ENCODE data around the gene ADGRE3.
"Not testable (repeated sequence)": the region's sequence is repeated elsewhere in the genome, so short reads cannot be mapped to it uniquely, and the experiment has no call there.

ADGRE3 gene

DNA sequence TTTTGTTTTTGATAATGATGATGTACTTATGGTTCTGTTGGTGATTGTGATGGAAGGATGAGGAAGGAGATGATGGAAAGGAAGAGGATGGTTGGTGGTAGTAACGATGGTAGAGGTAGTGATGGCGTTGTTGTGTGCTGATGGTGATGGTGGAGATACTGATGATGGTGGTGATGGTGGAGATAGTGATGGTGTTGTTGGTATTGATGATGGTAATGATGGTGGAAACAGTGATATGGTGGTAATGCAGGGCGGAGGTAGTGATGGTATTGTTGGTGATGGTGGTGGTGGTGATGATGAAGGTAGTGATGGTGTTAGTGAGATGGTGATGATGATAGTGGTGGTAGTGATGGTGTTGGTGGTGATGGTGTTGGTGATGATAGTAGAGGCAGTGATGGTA is 79.1 kb downstream of the ADGRE3 start:
- no peak for DNase-seq

DNA sequence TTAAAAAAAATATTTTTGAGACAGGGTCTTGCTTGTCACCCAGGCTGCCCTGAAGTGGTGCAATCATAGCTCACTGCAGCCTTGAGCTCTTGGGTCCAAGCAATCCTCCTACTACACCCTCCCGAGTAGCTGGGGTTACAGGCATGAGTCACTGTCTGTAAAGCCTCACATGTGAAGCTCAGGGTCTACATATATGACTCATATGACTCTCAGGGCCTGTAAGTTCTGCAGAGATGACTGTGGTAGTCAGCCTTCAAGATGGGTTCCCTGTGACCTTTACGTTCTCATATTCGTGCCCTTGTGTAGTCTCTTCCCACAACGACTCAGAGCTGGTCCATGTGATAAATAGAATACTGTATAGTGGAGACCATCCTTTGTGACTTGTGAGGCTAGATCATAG is 85.2 kb downstream of the ADGRE3 start:
- DNase-seq = not testable (repeated sequence)

DNA sequence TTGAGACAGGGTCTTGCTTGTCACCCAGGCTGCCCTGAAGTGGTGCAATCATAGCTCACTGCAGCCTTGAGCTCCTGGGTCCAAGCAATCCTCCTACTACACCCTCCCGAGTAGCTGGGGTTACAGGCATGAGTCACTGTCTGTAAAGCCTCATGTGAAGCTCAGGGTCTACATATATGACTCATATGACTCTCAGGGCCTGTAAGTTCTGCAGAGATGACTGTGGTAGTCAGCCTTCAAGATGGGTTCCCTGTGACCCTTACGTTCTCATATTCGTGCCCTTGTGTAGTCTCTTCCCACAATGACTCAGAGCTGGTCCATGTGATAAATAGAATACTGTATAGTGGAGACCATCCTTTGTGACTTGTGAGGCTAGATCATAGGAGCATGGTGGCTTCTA is 89.5 kb downstream of the ADGRE3 start:
- not testable (repeated sequence) for DNase-seq

DNA sequence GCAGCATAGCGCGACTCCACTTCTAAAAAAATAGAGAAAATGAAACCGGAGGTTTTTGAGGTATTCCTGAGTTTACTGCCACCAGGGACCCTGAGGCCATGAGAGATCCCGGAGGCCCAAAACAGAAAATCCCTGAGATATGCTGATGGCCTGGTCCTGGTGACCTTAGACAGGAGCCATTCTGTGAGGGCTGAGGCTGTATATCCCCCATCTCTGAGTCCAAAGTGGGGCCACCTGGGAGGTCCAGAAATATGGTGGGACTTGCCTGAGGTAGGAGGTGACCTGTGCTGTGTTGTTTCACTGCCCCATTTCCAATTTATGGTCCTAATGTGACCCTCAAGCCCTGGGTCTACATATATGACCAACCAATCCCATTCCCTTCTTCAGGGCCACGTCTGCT is 90.3 kb downstream of the ADGRE3 start:
- DNase-seq = not testable (repeated sequence)

DNA sequence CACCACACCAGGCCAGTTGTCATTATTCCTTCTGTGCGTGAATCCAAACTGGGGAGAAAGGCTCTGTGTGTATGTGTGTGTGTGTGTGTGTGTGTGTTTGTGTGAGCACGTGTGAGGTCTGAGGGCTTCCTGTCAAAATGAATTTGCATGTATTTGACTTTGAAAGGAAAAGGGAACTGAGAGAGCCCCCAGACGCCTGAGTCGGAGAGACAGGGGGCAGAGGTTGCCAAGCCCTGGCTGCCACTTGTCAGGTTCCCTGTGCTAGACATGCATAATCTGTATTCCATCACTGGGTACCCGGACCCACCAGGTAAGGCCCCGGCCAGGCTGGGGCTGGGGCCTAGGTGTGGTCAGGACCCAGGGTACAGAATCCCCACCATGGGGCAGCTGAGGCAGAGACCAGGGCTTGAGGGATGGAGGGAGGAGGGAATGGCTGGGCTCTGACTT is 91.7 kb downstream of the ADGRE3 start, which contains the start of gene CLEC17A:
Gene CLEC17A, plus strand, starts transcription at position 191 of the 447 bp plus-strand sequence. Its CDS starts 77 bp downstream, at position 268.
- no peak for DNase-seq

DNA sequence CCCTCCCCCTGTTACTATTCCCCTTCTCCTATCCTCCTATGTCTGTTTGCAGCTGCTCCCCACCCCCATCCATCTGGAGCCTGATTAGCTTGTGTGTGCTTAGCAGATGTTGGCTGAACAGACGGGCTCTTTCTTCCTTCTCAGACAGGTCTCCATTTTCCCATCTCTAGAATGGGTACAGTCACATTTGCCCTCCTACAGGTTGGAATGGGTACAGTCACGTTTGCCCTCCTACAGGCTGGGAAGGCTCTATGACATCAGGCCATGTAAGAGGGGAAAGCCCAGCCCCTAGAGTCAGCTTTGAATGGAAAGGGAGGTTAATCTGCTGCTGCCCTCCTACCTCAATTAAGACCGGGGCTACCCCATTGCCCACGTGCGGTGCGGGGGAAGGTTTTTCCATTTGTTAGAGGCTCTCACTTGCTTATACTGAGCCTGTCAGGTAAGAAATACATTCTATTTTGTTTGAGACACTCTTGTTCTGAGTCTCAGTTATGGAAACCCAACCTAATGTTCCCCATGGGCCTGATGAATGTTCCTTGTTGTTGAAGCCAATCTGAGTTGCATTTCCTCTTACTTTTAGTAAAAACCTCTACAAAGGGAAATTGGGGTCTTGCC is 93.9 kb downstream of the ADGRE3 start:
- no peak for DNase-seq

DNA sequence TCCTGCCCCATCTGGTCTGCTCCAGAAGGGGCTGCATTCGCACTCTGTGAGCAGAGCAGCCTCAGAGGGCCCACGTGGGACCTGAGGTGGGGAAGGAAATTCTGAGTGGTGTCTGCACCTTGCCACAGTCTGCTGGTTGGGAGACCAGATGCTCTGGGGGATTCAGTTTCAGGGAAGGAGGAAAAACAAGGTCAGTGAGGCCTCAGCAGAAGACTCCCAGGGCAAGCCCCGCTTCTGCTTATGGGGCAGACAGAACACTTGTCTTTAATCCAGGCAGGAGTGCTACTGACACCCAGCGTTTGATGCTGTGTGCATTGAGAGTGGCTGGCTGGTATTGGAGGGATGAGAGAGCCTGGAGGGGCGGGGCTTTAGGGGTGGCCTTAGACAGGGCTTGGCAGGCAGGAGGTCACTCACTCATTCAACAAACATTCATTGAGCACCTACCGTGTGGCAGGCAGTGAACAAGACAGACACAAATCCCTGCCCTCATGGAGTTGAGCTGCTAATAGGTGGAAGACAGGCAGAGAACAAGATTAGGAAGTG is 96.7 kb downstream of the ADGRE3 start:
- DNase-seq = no peak

DNA sequence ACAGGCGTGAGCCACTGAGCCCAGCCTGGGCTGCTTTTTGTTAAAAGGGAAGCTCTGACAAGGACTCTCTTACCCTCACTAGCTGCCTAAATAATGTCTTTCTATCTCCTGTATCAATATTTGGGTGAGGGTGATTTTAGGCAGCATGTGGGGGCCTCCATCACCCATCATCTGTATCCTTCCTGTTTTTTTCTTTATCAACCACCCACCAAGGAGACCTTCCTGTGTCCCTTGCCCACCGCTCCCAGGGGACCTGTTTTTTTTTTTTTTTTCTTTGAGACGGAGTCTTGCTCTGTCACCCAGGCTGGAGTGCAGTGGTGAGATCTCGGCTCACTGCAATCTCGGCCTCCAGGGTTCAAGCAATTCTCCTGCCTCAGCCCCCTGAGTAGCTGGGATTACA is 97.4 kb downstream of the ADGRE3 start:
- no peak for DNase-seq

DNA sequence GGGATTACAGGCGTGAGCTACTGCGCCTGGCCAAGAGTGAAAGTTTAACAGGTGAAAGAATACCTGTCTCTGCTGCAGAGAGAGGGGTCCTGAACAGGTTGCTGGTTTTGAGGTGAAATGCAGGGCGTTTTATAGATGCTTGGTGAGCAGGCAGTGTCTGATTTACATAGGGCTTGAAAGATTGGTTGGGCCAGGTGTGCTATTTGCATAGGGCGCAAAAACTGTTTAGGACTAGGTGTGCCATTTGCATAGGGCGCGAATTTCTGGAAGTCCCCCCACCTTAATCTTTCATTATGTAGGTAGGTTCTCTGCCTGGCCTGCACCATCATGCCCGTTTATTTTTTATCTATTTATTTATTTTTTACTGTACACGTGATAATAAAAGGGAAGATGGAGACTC is 98.3 kb downstream of the ADGRE3 start:
- no peak for DNase-seq

DNA sequence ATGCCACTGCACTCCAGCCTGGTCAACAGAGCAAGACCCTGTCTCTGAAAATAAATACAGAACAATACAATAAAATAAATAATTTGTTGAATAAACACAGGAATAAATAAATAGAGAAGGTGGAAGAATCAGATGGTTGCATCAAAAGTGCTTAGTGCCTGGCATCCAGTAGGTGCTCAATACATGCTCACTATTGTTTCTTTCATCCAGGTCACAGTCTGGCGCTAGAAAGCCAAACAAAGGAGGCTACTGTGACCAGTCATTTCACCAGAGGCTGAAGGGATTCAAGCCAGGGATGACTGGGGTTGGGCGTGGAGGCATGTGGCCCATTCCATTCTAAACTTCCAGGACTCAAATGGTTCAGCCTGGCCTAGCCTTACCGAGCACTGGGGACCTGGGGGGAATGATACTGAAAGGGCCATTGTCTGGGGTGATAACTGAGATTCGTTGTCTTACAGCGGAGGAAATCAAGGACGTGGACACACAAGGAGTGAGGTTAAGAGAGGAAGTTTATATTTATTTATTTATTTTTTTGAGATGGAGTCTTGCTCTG is 99.1 kb downstream of the ADGRE3 start:
- DNase-seq = no peak

DNA sequence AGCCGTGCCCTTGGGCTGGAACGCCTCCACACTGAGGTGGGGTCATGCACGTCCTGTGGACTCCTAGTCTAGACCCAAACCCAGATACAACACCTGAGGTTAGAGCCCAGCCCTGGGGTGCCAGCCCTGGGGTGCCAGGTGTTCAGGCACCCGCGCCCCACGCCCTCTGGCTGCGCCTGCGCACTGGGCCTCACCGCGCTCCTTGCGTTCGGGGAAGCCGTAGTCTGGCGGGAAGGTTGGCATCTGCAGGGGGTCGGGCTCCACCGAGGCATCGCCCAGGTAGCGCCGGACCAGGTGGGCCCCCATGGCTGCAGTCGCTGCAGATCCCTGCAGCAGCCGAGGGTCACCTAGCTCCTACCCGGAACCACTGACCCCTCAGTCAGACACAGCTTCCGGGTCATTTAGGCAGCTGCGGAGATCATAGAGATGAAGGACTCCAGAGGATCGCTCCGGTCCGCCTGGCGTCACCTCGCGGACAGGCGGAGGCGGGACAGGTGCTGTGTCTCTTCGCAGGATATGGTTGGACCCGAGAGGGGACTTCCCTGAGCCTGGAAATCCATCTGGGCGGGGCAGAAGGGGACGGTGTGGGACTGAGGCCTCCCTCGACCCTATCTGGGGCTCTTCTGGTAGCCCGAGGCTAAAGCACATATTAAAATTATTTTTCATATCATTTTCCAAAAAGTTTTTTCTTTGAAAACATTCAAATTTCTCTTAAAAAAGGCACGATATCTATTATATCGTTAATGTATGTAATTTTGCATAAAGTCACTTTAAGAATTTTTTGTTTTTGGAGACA is 102.8 kb downstream of the ADGRE3 start, which contains the start of gene NDUFB7:
Gene NDUFB7, minus strand, starts transcription at position 372 of the 796 bp plus-strand sequence. Its CDS starts 66 bp downstream, at position 306.
- peak; percentile 92 for DNase-seq

DNA sequence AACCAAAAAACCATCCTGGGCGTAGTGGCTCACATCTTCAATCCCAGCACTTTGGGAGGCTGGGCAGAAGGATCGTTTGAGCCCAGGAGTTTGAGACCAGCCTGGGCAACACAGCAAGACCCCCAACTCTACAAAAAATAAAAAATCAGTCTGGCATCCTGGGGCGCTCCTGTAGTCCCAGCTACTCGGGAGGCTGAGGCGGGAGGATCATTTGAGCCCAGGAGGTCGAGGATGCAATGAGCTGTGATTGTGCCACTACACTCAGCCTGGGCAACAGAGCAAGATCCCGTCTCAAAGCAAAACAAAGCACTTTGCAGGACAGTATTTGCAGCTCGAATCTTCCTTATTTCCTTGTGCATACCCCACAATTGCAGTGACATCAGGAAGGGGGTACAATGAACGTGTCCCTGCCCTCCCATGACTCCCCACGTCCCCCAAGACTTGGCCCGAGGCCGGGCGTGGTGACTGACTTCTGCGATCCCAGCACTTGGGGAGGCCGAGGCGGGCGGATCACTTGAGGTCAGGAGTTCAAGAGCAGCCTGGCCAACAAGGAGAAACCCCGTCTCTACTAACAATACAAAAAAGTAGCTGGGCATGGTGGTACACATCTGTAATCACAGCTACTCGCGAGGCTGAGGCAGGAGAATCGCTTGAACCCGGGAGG is 103.6 kb downstream of the ADGRE3 start:
- no peak for DNase-seq

Data from NCI-H345 (cell line).